HepG2 (cell line): ENCODE data around the gene SPHK2. TPM values are rescaled to one million over a fixed set of nuclear protein-coding genes. Genes with fewer than 3 reads are reported as not detected.
A peak's percentile ranks its signal among the peaks of the same experiment; 100 is the strongest.

ENCODE experiments used
- ATAC-seq: fragments of 200-7000 bp; cut with Tn5 transposase; 3 replicates; pipeline ENCODE4 v1.9.1; 2020; ENCODE audit warnings: mild to moderate bottlenecking, moderate library complexity
- BruUV-seq: library from RNA; stranded (reverse); fragments of 400-500 nt; replicated peaks from 2 replicates; lab custom pipeline; 2021; lab: Mats Ljungman, UMichigan
- CTCF ChIA-PET: fragments of 300-600 bp; formaldehyde crosslinking; extraction: SDS; loops from one replicate; lab custom pipeline; 2021; ENCODE audit warnings: low total read pairs, inconsistent platforms, low intra/inter-chr PET ratio; lab: Yijun Ruan, JAX
- POLR2A ChIA-PET: fragments of 350-600 bp; sonication (Branson Sonifier 250); formaldehyde crosslinking; loops from one replicate; lab custom pipeline; 2020; ENCODE audit warnings: antibody characterized with exemption, inconsistent platforms; lab: Yijun Ruan, JAX
- DNase-seq: peaks from one replicate; pipeline ENCODE4 v3.0.0-alpha.2; 2015; ENCODE audit warnings: low spot score
- FAIRE-seq: peaks from 3 replicates; lab custom pipeline; 2011; peaks lifted over from hg19 to GRCh38; lab: Jason Lieb, UNC
- H2AFZ ChIP-seq: one replicate; pipeline ENCODE4 v1.6.1; 2011; ENCODE audit warnings: low read length, inconsistent platforms
- H3K27ac ChIP-seq: fragments of 300-600 bp; 3 replicates; pipeline ENCODE4 v1.8.0; 2011; ENCODE audit warnings: mixed run types, mild to moderate bottlenecking, mixed read lengths, low read length, inconsistent platforms; ENCODE audit not compliant: insufficient read depth; ENCODE audit errors: extremely low read length
- H3K27me3 ChIP-seq, 2 experiments: fragments of 200-600 bp in 1 of 2; 2 replicates in 1 of 2; 3 replicates in 1 of 2; pipeline versions ENCODE4 v1.6.0 to v1.8.0; 2011; ENCODE audit warnings: low read length in 2 of 2, mild to moderate bottlenecking in 2 of 2, moderate library complexity in 2 of 2, inconsistent platforms in 1 of 2; ENCODE audit not compliant: insufficient read depth in 2 of 2, control insufficient read depth in 1 of 2
- H3K36me3 ChIP-seq, 2 experiments: fragments of 200-600 bp in 1 of 2; replicated peaks in 1 of 2; 2 replicates in 1 of 2; 3 replicates in 1 of 2; pipeline versions ENCODE4 v1.5.1 to v1.8.0; 2011; ENCODE audit warnings: low read length in 2 of 2, inconsistent platforms in 1 of 2; ENCODE audit not compliant: insufficient read depth in 2 of 2, control insufficient read depth in 1 of 2
- H3K4me1 ChIP-seq: 2 replicates; pipeline ENCODE4 v1.5.1; 2012; ENCODE audit warnings: low read length, inconsistent platforms; ENCODE audit not compliant: insufficient read depth
- H3K4me2 ChIP-seq: 2 replicates; pipeline ENCODE4 v1.6.0; 2011; ENCODE audit warnings: low read depth, low read length, inconsistent platforms
- H3K4me3 ChIP-seq, 3 experiments: fragments of 200-600 bp in 1 of 3; sonication (generic), shearing (Covaris generic) in 1 of 3; replicated peaks in 1 of 3; 2 replicates each; pipeline ENCODE4 v1.5.1; 2011 to 2016; ENCODE audit warnings: low read length in 3 of 3, inconsistent platforms in 2 of 3, low read depth in 2 of 3, mild to moderate bottlenecking in 2 of 3, control low read depth in 1 of 3, mixed read lengths in 1 of 3; ENCODE audit not compliant: insufficient read depth in 1 of 3
- H3K79me2 ChIP-seq: one replicate; pipeline ENCODE4 v1.6.1; 2011; ENCODE audit warnings: low read length, inconsistent platforms; ENCODE audit not compliant: insufficient read depth
- H3K9ac ChIP-seq: 2 replicates; pipeline ENCODE4 v1.6.0; 2011; ENCODE audit warnings: mild to moderate bottlenecking, low read depth, low read length, inconsistent platforms; ENCODE audit not compliant: insufficient read depth
- H3K9me3 ChIP-seq: 2 replicates; pipeline ENCODE4 v1.5.1; 2012; ENCODE audit warnings: mild to moderate bottlenecking, low read length
- H4K20me1 ChIP-seq: 2 replicates; pipeline ENCODE4 v1.6.0; 2011; ENCODE audit warnings: inconsistent platforms, mild to moderate bottlenecking, low read length, moderate library complexity; ENCODE audit not compliant: insufficient read depth
- GTF3A ChIP-seq: sonication (generic); formaldehyde crosslinking; conservative IDR thresholded peaks from 2 replicates; pipeline ENCODE4 v1.4.0; 2020; ENCODE audit warnings: mild to moderate bottlenecking, missing genetic modification reagents
- NR2F1 ChIP-seq, 2 experiments: fragments of 450-650 bp in 1 of 2; formaldehyde crosslinking in 1 of 2; IDR thresholded peaks; 2 replicates each; pipeline versions ENCODE4 v1.5.0 to v1.6.1; 2016 to 2020; ENCODE audit warnings: mild to moderate bottlenecking in 1 of 2, missing compliant biosample characterization in 1 of 2, missing genetic modification reagents in 1 of 2, moderate library complexity in 1 of 2
- NR2F6 ChIP-seq, 2 experiments: IDR thresholded peaks; 2 replicates each; pipeline ENCODE4 v1.6.1; 2016; ENCODE audit warnings: antibody characterized with exemption in 1 of 2, mild to moderate bottlenecking in 1 of 2
- WGBS: methylation state at CpG from one replicate; pipeline ENCODE4 v1.1.6; 2017; ENCODE audit warnings: low lambda C conversion rate; 5-methylcytosine and 5-hydroxymethylcytosine counted together
- in situ Hi-C: cut with HindIII; loops from 2 replicates; pipeline ENCODE4 v1.10.0; 2017; ENCODE audit warnings: low pct_unique_long_range_greater_than_20kb; ENCODE audit not compliant: extremely low pct_ligation_motif_present
- intact Hi-C: fragments of 100-400 bp; cut with micrococcal nuclease; formaldehyde crosslinking; loops from one replicate; pipeline ENCODE4 v1.10.0; 2022; ENCODE audit not compliant: unreplicated experiment
- polyA plus RNA-seq, 8 experiments: library from polyadenylated mRNA; depleted of rRNA in 3 of 8; stranded (reverse) in 7 of 8; unstranded in 1 of 8; fragments of >200 nt; fragmentation: Illumina TruSeq in 4 of 8; extraction: Trizol in 4 of 8; gene quantifications; 2 replicates each; pipeline versions ENCODE4 v1.2.1 to v1.2.3, GENCODE V29; 2011 to 2016; ENCODE audit warnings: low read depth in 4 of 8, missing spikeins in 1 of 8, mixed read lengths in 1 of 8; ENCODE audit not compliant: insufficient read depth in 1 of 8
- total RNA-seq, 5 experiments: library from RNA; depleted of rRNA; stranded (reverse); fragments of >200 nt; fragmentation: Illumina TruSeq; extraction: Trizol; gene quantifications; 2 replicates each; pipeline ENCODE4 v1.2.3, GENCODE V29; 2016; ENCODE audit warnings: low read depth in 1 of 5
- TF ChIP-seq, protein P1 (sequence below): sonication (generic); formaldehyde crosslinking; IDR thresholded peaks from 2 replicates; pipeline ENCODE4 v1.4.0; 2020; ENCODE audit warnings: missing genetic modification reagents
- TF ChIP-seq, protein P2 (sequence below), 2 experiments: sonication (generic) in 1 of 2; formaldehyde crosslinking in 1 of 2; IDR thresholded peaks; 2 replicates each; pipeline versions ENCODE4 v1.5.1 to v1.6.1; 2011 to 2020; ENCODE audit warnings: borderline replicate concordance in 1 of 2, low read depth in 1 of 2, low read length in 1 of 2, mild to moderate bottlenecking in 1 of 2, missing genetic modification reagents in 1 of 2, moderate library complexity in 1 of 2
- TF ChIP-seq, protein P3 (sequence below): sonication (generic); formaldehyde crosslinking; IDR thresholded peaks from 2 replicates; pipeline ENCODE4 v1.4.0; 2020; ENCODE audit warnings: missing genetic modification reagents

The SPHK2 gene
- total and polyA plus RNA-seq, 2 of the 13 experiments (the other 11 are each of a cell fraction or from before 2014, with no cell fraction given): 2.9 to 14.4 TPM

DNA sequence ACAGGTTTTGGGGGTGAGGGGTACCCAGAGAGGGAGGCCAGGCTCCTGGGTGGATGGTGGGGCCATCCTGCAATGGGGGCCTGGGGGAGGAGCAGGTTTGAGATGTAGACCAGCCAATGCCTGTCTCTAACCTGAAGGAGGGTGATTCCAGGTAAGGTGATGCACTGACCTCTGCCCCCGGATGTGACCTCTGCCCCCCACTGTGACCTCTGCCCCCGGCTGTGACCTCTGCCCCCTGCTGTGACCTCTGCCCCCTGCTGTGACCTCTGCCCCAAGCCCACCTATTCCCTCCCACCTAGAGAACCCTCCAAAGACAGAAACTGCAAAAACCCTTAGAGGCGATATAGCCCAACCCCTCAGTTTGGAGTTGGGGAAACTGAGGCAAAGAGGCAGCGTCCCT, 23.1 kb upstream of the SPHK2 start:
- no peak for FAIRE-seq
- Histone ChIP-seq H3K9me3 (no peaks in the 10 kb centered on the region), H3K36me3 (no peaks in the 10 kb centered on the region), H3K27me3 (peaks cover 0 to 12% of the 10 kb centered on the region in 2 experiments; a peak in 3 of 5 replicates), H3K4me1 (peaks cover 11% of the 10 kb centered on the region; the same call in 1 of the 2 replicates), H3K9ac (no peak overlapping the region), H4K20me1 (no peaks in the 10 kb centered on the region), H2AFZ (no peak overlapping the region), H3K27ac (no peak overlapping the region), H3K4me3 (no peak overlapping the region), H3K79me2 (no peaks in the 10 kb centered on the region), H3K4me2 (no peak overlapping the region)
- no peak for DNase-seq
- no TSS peak for BruUV-seq
- WGBS: 75% methylated on average over 2 of the region's 4 CpGs
- in situ Hi-C loops: no loop called here
- ChIA-PET POLR2A (no interaction called here), CTCF (no interaction called here)
- peak in 1 of 2 experiments; percentile 47; a peak in 1 of 4 replicates for TF ChIP-seq NR2F1 (CRISPR knock-in tag; IDR thresholded peaks at IDR 0.05)
- TF ChIP-seq, protein P1, sequence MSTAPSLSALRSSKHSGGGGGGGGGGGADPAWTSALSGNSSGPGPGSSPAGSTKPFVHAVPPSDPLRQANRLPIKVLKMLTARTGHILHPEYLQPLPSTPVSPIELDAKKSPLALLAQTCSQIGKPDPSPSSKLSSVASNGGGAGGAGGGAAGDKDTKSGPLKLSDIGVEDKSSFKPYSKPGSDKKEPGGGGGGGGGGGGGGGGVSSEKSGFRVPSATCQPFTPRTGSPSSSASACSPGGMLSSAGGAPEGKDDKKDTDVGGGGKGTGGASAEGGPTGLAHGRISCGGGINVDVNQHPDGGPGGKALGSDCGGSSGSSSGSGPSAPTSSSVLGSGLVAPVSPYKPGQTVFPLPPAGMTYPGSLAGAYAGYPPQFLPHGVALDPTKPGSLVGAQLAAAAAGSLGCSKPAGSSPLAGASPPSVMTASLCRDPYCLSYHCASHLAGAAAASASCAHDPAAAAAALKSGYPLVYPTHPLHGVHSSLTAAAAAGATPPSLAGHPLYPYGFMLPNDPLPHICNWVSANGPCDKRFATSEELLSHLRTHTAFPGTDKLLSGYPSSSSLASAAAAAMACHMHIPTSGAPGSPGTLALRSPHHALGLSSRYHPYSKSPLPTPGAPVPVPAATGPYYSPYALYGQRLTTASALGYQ (CRISPR knock-in tag): no peak
- TF ChIP-seq, protein P2, sequence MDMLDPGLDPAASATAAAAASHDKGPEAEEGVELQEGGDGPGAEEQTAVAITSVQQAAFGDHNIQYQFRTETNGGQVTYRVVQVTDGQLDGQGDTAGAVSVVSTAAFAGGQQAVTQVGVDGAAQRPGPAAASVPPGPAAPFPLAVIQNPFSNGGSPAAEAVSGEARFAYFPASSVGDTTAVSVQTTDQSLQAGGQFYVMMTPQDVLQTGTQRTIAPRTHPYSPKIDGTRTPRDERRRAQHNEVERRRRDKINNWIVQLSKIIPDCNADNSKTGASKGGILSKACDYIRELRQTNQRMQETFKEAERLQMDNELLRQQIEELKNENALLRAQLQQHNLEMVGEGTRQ (IDR thresholded peaks at IDR 0.05; ENCODE audit: low read depth, low read length): no peak
- TF ChIP-seq, protein P2 (CRISPR knock-in tag; IDR thresholded peaks at IDR 0.05; ENCODE audit: borderline replicate concordance): no peak
- peak; percentile 25; the same call in 1 of the 2 replicates for TF ChIP-seq NR2F6 (IDR thresholded peaks at IDR 0.05)
- TF ChIP-seq NR2F6 (CRISPR knock-in tag; IDR thresholded peaks at IDR 0.05): no peak
- TF ChIP-seq, protein P3, sequence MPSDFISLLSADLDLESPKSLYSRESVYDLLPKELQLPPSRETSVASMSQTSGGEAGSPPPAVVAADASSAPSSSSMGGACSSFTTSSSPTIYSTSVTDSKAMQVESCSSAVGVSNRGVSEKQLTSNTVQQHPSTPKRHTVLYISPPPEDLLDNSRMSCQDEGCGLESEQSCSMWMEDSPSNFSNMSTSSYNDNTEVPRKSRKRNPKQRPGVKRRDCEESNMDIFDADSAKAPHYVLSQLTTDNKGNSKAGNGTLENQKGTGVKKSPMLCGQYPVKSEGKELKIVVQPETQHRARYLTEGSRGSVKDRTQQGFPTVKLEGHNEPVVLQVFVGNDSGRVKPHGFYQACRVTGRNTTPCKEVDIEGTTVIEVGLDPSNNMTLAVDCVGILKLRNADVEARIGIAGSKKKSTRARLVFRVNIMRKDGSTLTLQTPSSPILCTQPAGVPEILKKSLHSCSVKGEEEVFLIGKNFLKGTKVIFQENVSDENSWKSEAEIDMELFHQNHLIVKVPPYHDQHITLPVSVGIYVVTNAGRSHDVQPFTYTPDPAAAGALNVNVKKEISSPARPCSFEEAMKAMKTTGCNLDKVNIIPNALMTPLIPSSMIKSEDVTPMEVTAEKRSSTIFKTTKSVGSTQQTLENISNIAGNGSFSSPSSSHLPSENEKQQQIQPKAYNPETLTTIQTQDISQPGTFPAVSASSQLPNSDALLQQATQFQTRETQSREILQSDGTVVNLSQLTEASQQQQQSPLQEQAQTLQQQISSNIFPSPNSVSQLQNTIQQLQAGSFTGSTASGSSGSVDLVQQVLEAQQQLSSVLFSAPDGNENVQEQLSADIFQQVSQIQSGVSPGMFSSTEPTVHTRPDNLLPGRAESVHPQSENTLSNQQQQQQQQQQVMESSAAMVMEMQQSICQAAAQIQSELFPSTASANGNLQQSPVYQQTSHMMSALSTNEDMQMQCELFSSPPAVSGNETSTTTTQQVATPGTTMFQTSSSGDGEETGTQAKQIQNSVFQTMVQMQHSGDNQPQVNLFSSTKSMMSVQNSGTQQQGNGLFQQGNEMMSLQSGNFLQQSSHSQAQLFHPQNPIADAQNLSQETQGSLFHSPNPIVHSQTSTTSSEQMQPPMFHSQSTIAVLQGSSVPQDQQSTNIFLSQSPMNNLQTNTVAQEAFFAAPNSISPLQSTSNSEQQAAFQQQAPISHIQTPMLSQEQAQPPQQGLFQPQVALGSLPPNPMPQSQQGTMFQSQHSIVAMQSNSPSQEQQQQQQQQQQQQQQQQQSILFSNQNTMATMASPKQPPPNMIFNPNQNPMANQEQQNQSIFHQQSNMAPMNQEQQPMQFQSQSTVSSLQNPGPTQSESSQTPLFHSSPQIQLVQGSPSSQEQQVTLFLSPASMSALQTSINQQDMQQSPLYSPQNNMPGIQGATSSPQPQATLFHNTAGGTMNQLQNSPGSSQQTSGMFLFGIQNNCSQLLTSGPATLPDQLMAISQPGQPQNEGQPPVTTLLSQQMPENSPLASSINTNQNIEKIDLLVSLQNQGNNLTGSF (CRISPR knock-in tag): no peak
- TF ChIP-seq GTF3A (CRISPR knock-in tag): no peak
- intact Hi-C loops: no loop called here
- no peak for ATAC-seq
